ENCODE data around the gene ULK3. TPM values are rescaled to one million over a fixed set of nuclear protein-coding genes. Genes with fewer than 3 reads are reported as not detected.
A peak's percentile ranks its signal among the peaks of the same experiment; 100 is the strongest.

The ULK3 gene
- total RNA-seq, 1 experiment from 2014 or later, result 48.4 TPM

GRCh38 chr15:74865316-74865715 lies 22.4 kb upstream of the ULK3 start:
- H3K79me2 ChIP-seq (ENCODE audit: insufficient read depth, low read length), result peaks cover 72% of the 10 kb centered on the region
- no peak for ATAC-seq

GRCh38 chr15:74864296-74864695 lies 21.3 kb upstream of the ULK3 start:
- H3K9me2 ChIP-seq (ENCODE audit: insufficient read depth), result no peaks in the 10 kb centered on the region
- H3K27ac ChIP-seq (ENCODE audit: low read depth, low read length), result no peak overlapping the region
- RAD21 ChIA-PET (ENCODE audit: low non-redundant PET in 1 of 2, low total read pairs in 2 of 2, uncharacterized antibody in 2 of 2, unreplicated experiment in 2 of 2), result no interaction called here
- H3K4me1 ChIP-seq (ENCODE audit: control insufficient read depth in 1 of 2, insufficient read depth in 2 of 2, low read length in 2 of 2), result peaks cover 18 to 53% of the 10 kb centered on the region in 2 experiments
- H2AFZ ChIP-seq (ENCODE audit: low read depth, low read length, poor library complexity, severe bottlenecking), result no peak overlapping the region
- peaks cover 62% of the 10 kb centered on the region for H3K79me2 ChIP-seq (ENCODE audit: insufficient read depth, low read length)
- no peak overlapping the region for H3K4me2 ChIP-seq (ENCODE audit: low read length)
- intact Hi-C loops (cut with micrococcal nuclease), result no loop called here
- H3K4me3 ChIP-seq (replicated peaks in 1 of 2; ENCODE audit: low read depth in 1 of 2, low read length in 2 of 2), result no peak overlapping the region
- CTCF ChIA-PET, result no interaction called here
- H3K36me3 ChIP-seq (ENCODE audit: control insufficient read depth in 1 of 2, insufficient read depth in 2 of 2, low read length in 2 of 2), result peaks cover 0 to 8% of the 10 kb centered on the region in 2 experiments; a peak in 1 of 4 replicates
- no peak for TF ChIP-seq TCF7L2 (IDR thresholded peaks at IDR 0.05; ENCODE audit: borderline replicate concordance, extremely low read depth, insufficient read depth, insufficient read length)
- no peak for TF ChIP-seq CBX3 (IDR thresholded peaks at IDR 0.05; ENCODE audit: low read depth)
- no peak for TF ChIP-seq POLR2A (IDR thresholded peaks at IDR 0.05; ENCODE audit: borderline replicate concordance, extremely low read depth, insufficient read depth, insufficient read length)
- TF ChIP-seq CTCF (IDR thresholded peaks at IDR 0.05 in 2 of 3, conservative IDR thresholded peaks at IDR 0.05 in 1 of 3; ENCODE audit: borderline replicate concordance in 1 of 3, insufficient read depth in 1 of 3, low read depth in 2 of 3, low read length in 2 of 3), result no peak
- TF ChIP-seq EZH2phosphoT487 (IDR thresholded peaks at IDR 0.05; ENCODE audit: borderline replicate concordance), result no peak
- no peak for TF ChIP-seq SRF (IDR thresholded peaks at IDR 0.05; ENCODE audit: low read depth)
- no peak for TF ChIP-seq MAX (IDR thresholded peaks at IDR 0.05)
- no peak for TF ChIP-seq ELF1 (IDR thresholded peaks at IDR 0.05; ENCODE audit: borderline replicate concordance, low read depth)
- TF ChIP-seq CEBPB (IDR thresholded peaks at IDR 0.05; ENCODE audit: low read depth), result no peak
- no peak for TF ChIP-seq FOSL1 (IDR thresholded peaks at IDR 0.05; ENCODE audit: low read depth)
- no peak for TF ChIP-seq ZNF274 (IDR thresholded peaks at IDR 0.05; ENCODE audit: low read depth, low read length)
- H3K27me3 ChIP-seq (ENCODE audit: insufficient read depth, low read length), result no peaks in the 10 kb centered on the region
- H4K20me1 ChIP-seq (ENCODE audit: insufficient read depth), result no peaks in the 10 kb centered on the region
- no TSS peak for BruUV-seq (replicated peaks)
- no peak overlapping the region for H3K9ac ChIP-seq (ENCODE audit: low read length)
- POLR2A ChIA-PET, result no interaction called here
- ATAC-seq, result no peak
- no peak for DNase-seq (ENCODE audit: low read depth, low spot score)
- no peaks in the 10 kb centered on the region for H3K9me3 ChIP-seq (ENCODE audit: control insufficient read depth in 1 of 2, insufficient read depth in 1 of 2, low read depth in 1 of 2, low read length in 2 of 2)

More at GRCh38 chr15:74865316-74865715, 22.4 kb upstream of the ULK3 start:
- CTCF ChIA-PET, result no interaction called here
- Histone ChIP-seq H4K20me1 (ENCODE audit: insufficient read depth) (no peaks in the 10 kb centered on the region), H3K4me3 (replicated peaks in 1 of 2; ENCODE audit: low read depth in 1 of 2, low read length in 2 of 2) (0 out of 4 replicates have a peak overlapping the region, but pooled peaks of 1 of the 2 experiments have one; percentile 1), H3K4me1 (ENCODE audit: control insufficient read depth in 1 of 2, insufficient read depth in 2 of 2, low read length in 2 of 2) (peaks cover 18 to 47% of the 10 kb centered on the region in 2 experiments), H2AFZ (ENCODE audit: low read depth, low read length, poor library complexity, severe bottlenecking) (no peak overlapping the region), H3K36me3 (ENCODE audit: control insufficient read depth in 1 of 2, insufficient read depth in 2 of 2, low read length in 2 of 2) (peaks cover 0 to 8% of the 10 kb centered on the region in 2 experiments; a peak in 1 of 4 replicates), H3K9me3 (ENCODE audit: control insufficient read depth in 1 of 2, insufficient read depth in 1 of 2, low read depth in 1 of 2, low read length in 2 of 2) (no peaks in the 10 kb centered on the region), H3K27ac (ENCODE audit: low read depth, low read length) (no peak overlapping the region), H3K9me2 (ENCODE audit: insufficient read depth) (no peaks in the 10 kb centered on the region), H3K9ac (ENCODE audit: low read length) (no peak overlapping the region), H3K4me2 (ENCODE audit: low read length) (peak overlapping the region; percentile 54), H3K27me3 (ENCODE audit: insufficient read depth, low read length) (no peaks in the 10 kb centered on the region)
- intact Hi-C loops (cut with micrococcal nuclease), result no loop called here
- DNase-seq (ENCODE audit: low read depth, low spot score), result no peak
- BruUV-seq (replicated peaks), result no TSS peak
- POLR2A ChIA-PET, result interaction anchor here (0.6 kb wide), 2 partner anchors 9 to 79 kb away, joined by 3 to 6 read pairs; no protein-coding TSS in a partner anchor
- TF ChIP-seq SRF (IDR thresholded peaks at IDR 0.05; ENCODE audit: low read depth), result no peak
- RAD21 ChIA-PET (ENCODE audit: low non-redundant PET in 1 of 2, low total read pairs in 2 of 2, uncharacterized antibody in 2 of 2, unreplicated experiment in 2 of 2), result no interaction called here
